Endometrial microvascular endothelial cells (primary cell): ENCODE results near the gene SRD5A1. TPM values are rescaled to one million over a fixed set of nuclear protein-coding genes. Genes with fewer than 3 reads are reported as not detected.

Source experiments
- in situ Hi-C: cut with HindIII; loops from 2 replicates; pipeline ENCODE4 v1.10.0; 2017; ENCODE audit warnings: low sequenced_read_pairs, low pct_unique_long_range_greater_than_20kb; ENCODE audit errors: inconsistent ontology term
- total RNA-seq: library from RNA; depleted of rRNA; stranded (reverse); fragments of >200 nt; gene quantifications from one replicate; pipeline ENCODE4 v1.2.3, GENCODE V29; 2015; ENCODE audit errors: inconsistent ontology term

Gene SRD5A1
- total RNA-seq, 1 donor from 2014 or later: 3.8 TPM

DNA sequence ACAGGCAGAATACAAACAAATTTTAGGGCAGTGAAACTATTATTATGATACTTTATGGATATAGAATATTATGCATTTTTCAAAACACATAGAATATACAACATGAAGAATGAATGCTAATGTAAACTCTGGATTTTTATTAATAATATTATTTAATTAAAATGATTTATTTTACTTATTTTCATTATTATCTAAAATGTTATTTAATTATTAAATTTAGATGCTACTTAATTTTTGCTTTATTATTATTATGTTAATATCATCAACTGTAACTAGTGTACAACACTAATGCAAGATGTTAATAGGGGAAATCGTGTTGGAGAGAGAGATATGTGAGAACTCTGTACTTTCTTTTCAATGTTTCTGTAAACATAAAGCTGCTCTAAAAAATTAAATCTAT, 40.7 kb downstream of the SRD5A1 start:
- in situ Hi-C loops: no loop called here

DNA sequence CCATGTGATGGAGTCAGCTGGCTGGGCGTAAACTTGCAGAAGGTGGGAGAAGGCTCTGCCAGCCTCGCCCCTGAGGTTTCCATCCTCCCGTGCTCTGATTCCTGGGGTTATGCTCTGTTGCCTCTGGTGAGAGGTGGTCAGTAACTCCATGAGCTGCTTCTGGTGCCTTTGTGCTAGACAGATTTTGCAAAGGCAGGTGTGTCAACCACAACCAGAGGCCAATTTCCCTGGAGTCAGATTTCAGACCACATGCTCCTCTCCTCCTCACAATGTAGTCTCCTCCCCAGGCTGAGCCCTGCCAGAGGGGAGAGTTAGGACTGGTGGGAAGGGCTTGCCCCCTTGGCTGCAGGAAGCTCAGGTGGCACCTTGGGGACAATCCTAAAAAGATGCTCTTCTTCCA, 41.2 kb downstream of the SRD5A1 start:
- in situ Hi-C loops: no loop called here

DNA sequence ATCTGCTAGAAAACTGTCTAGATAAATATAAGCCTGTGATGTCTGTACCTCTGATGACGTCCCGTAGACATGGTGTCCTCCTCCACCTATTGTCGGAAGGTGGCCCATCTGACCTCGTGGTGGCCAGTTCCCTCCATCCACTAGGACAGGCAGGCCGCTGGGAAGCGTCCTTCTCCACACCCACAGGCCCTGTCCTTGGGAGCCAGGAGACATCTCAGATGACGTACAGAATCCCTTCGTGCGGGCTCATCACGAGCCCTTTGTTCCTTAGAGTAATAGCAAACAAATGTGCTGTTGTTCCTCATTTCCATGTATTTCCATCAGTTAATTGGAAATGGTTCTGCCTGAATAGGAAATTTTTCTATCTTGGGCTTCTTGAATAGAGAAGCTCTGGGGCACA, 41.6 kb downstream of the SRD5A1 start:
- in situ Hi-C loops: no loop called here

DNA sequence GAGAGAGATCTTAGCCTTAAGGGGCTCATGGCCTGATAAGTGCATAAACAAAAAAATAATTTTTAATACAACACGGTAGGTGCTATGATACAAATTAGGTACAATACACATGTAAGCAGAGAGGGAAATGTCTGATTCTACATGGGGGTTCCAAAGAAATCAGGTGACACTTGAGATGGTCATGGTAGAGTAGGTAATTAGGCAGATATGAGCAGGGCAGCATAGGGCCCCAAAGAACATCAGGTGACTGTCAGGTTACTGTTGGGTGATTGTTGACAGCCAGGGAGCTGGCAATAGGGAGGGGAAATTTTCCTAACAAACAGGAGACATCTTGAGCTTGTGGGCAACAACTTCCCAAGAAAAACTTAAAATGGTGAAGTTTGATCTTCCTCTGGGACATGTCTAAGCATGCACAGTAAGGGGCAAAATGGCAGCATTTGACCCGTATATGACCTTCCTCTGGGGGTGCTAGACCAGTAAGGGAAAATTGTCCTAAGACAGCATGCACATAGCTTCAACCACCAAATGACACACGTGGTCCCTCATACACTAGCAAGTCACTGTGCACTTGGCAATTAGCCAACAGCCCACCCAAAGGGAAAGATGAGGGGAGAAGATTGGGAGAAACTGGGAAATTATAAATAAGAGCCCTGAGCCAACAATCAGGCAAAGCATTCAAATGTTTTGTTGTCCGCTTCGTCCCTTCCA, 42.7 kb downstream of the SRD5A1 start:
- in situ Hi-C loops: no loop called here

DNA sequence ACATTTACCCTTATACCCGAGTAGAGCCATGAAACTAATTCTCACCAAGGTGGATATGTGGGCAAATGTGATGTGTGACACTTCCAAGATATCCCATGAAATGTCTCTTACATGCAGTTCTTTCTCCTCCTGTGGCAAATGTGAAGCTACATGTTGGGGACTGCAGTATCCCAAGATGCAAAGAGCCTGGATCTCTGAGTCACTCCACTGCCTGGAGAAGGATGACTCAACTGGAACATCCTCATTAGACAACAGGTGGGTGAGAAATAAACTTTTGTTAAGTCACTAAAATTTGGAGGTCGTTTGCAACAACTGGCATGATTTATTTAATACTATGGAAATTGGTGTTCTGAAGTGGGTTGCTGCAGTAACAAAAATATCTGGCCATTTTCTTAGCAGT, 43.5 kb downstream of the SRD5A1 start:
- in situ Hi-C loops: no loop called here

DNA sequence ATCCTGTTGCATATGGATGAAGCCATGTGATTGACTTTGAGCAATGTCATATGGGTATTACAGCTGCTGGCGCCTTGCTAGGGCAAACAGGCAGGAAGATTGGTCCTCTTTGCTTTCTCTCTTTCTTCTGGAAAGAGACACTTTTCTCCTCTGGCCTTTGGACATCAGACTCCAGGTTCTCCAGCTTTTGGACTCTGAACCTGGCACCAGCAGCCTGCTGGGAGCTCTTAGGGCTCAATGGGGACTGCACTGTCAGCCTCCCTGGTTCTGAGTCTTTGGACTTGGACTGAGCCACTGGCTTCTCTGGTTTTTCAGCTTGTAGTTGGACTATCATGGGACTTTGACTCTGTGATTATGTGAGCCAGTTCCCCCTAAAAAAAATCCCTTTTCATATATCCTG, 45.1 kb downstream of the SRD5A1 start:
- in situ Hi-C loops: no loop called here

DNA sequence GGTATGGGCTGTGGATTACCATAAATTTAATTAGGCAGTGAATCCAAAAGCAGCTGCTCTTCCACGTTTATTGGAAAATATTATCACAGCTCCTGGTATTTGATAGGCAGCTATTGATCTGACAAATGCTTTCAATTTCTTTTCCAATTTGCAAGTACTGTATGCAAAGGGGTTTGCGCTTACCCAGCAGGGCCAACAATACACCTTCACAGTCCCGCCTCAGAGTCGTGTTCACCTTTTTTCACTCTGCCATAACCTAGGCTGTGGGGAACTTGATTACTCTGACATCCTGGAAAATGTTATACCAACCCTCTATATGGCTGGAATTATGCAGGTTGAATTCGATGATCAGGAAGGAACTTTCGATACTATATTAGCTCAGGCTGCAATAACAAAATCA, 47.7 kb downstream of the SRD5A1 start:
- in situ Hi-C loops: no loop called here

DNA sequence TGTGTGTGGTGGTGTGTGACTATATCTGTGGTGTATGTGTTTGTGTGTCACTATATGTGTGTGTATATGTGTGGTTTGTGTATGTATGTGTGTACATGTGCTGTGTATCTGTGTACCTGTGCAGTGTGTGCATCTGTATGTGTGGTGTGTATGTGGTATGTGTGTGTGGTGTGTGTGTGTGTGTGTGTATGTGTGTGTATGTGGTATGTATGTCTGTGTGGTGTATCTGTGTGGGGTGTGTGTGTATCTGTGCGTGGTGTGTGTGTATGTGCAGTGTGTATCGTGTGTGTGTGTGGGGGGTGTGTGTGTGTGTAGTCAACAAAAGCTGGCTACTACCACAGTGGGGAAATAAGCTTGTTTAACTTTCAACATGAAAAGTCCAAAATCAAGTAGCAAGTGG, 48.4 kb downstream of the SRD5A1 start:
- in situ Hi-C loops: no loop called here

DNA sequence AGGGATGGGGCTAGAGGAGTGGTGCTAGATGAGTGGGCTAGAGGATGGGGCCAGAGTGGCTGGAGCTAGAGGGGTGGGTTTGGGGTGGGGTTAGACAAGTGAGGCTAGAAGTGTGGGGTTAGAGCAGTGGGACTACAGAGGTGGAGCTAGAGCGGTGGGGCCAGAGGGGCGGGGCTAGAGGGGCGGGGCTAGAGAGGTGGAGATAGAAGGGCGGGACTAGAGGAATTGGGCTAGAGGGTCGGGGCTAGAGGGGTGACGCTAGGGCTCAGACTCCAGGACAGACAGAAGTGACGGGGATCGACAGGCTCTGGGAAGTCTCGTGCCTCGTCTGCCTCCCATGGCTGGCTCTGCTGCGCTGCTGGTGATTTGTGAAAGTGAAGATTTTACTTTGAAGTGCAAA, 49.0 kb downstream of the SRD5A1 start:
- in situ Hi-C loops: no loop called here

DNA sequence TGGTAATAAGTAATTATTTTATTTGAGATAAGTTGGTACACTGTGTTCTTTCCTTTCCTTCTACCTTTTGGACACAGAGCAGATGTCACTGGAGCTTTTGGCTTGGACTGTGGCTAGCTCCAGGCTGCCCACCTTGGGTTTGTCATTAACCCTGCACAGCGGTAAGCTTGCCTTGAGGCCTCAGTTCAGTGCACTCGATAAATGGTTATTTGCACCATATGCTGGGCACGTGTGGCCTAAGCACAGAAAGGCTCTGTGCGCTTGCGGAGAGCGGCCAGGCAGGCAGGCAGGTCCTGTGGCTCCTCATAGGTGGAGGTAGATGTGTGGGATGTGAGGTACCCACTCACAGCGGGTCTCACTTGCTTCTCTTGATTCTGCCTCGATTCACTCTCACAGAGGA, 50.0 kb downstream of the SRD5A1 start:
- in situ Hi-C loops: no loop called here

DNA sequence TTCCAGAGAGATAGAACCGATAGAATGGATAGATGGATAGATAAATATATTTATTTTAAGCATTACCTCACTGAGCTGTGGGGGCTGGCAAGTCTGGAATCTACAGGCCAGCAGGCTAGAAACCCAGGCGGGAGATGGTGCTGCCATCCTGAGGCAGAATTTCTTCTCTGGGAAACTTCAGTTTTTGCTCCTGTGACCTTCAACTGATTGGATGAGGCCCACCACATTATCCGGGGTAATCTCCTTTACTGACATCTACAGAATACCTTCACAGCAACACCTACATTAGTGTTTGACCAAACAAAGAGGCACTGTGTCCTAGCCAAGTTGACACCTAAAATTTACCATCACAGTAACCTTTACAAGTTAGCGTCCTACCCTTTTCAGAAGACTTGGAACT, 50.8 kb downstream of the SRD5A1 start:
- in situ Hi-C loops: no loop called here

DNA sequence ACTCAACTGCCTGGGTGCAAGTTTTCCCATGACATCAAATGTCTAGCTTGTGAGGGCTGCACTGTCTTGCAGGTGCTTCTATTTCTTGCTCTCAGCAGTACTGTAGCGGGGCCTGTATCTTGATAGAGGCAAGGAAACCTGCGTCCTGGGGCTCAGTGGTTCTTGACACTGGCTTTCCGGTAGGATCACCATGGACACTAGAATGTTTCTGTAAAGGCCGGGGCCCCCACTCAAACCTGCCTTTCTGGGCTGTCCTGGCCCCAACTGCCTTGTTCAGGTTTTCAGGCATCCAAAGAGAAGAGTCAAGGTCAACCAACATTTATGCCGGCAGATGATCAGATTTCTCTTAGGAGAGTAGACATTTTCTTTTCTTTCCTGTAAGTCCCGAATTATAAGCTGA, 53.3 kb downstream of the SRD5A1 start:
- in situ Hi-C loops: no loop called here

DNA sequence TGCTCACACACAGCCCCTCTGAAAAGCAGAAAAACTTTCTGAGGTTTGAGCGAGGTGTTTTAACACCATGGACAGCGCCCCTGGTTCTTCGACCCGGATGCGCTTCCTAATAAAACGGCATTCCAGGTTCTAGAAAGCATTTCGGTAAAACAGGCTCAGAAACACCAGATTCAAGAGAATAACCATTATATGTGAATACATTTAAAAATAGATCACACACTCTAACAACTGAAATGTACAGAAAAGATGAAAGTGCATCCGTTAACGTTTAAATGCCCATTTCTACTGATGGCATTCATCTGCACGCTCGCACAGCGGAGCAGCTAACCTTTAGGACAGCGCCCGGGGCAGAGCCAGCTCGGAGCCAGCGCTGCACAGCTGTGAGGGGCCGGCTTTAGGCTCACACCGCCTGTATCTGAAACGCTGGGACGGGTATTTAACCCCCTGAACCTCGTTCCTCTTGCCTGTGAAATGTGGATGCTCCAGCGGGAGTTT, 53.7 kb downstream of the SRD5A1 start:
- in situ Hi-C loops: no loop called here

DNA sequence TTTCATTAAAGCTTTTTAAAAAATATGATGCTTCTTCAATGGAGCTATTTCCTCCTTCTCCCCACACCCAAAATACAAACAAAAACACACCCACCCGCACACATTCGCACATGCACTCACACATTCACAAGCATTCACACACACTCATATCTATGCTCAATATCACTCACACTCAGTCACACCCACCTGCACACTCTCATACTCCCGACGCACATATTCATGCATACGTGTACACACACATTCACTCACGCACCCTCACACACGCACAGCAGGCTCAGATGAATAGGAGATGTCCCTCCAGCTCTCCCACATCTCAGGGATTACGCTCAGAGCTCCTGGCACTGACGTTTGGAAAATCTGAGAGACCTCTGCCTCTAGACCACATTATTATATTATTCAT, 54.3 kb downstream of the SRD5A1 start:
- in situ Hi-C loops: no loop called here

DNA sequence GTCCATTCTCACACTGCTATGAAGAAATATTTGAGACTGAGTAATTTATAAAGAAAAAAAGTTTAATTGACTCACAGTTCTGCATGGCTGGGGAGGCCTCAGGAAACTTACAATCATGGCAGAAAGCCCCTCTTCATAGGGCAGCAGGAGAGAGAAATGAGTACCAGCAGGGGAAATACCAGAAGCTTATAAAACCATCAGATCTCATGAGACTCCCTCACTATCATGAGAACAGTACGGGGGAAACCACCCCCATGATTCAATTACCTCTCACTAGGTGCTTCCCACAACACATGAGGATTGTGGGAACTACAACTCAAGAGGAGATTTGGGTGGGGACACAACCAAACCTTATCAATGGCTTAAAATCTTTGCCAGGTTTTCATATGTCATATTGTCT, 59.7 kb downstream of the SRD5A1 start:
- in situ Hi-C loops: no loop called here

DNA sequence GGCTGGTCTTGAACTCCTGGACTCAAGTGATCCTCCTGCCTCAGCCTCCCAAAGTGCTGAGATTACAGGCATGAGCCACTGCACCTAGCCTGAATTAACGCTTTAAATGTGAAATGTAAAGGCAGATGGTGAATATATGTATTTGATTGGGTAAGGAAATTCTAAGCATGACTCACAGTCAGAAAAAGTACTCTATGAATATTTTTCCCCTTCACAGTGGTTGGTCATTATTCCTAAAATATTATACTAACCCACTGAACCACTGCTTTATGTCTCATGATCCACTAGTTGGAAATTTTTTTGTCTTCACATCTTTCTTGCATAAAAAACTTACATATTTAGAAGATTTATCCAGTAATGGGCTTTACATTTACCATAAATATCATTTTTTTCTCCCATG, 65.5 kb downstream of the SRD5A1 start:
- in situ Hi-C loops: no loop called here

DNA sequence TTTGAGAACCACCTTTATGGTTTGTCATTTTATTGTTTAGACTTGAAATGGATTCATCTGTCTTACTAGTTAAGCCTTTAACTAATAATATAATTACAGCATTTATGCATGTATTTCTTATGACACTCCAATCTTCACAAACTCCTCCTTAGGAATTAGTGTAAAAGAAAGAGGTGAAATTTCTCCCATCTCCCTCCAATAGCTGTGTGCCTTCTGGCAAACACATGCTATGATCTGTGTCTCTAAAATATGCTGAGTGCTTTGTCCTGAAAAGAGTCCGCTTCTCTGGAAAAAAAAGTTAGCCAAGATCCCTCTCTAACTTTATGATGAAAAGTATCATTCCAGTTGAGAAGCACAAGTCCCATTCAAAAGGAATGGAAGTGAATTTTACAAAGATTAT, 66.1 kb downstream of the SRD5A1 start:
- in situ Hi-C loops: no loop called here

DNA sequence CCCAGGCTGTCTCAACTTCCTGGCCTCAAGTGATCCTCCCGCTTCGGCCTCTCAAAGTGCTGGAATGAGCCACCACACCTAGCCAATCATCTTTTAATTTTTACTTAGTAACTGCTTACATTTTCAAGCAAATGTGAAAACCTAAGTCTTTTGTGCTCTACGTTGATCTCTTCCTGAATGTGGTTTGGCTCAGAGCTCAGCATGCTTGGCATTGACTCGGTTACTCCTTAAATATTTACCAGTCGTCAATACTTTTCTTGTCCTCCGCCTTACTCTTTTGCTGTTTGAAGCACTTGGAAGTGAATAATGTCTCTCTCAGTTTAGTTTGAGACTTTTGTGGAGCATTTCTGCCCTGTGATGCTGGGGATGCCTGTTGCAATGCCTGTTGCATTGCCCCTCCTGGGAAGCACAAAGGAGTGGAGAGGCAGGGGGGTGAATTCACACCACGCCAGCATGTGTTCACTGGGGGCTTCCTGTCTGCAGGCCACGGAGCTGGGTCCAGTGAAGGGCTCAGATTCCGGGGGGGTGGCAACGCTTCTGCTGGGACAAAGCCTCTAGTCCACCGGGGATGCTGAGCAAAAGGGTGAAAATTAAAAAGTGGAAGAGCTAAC, 66.9 kb downstream of the SRD5A1 start:
- in situ Hi-C loops: no loop called here

DNA sequence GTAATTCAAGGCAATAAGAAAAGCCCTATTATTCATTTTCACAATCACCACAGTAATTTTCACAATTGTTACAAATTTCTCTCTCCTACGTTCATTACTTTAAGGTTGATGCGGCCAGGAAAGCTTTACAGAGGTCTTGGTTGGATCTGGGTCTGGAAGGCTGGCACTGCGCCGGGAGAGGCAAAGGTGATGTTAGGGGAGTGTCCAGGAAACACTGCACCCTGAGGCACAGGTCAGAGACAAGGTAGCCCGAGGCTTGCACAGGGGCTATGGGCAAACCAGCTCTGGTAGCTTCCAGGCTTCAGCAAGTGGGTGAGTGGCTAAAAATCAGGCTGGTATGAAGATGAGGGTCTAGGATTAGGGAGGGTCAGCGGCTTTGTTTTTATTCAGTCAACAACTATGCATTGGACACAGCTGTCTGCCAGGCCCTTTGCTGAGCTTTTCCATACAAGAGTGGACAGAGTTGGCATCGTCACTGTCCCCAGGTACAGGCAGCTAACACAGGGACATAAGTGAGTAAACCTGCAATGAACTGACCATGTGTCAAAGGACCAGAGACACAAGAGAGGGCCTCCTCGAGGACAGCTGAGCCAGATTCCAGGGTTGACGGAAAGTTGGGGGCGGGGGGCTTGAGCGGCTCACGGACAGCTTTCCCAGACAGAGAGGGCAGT, 67.6 kb downstream of the SRD5A1 start:
- in situ Hi-C loops: no loop called here

DNA sequence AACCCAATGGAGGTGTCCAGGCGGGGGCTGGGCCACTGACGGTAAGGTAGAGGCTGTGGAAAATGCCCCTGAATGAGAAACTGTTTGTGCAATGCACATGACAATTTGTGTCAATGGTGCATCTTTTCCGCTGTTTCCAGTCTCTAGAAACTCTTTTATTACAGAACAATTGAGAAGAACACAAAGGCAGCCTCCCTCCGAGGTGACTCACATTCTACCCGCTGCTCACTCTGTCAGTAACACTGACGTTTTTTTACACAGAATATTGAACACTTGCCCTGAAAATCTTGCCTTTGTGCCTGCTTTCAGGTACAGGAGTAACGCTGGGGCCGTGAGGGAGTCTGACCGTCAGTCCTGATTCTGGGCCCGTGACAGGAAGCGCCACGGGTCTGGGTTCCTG, 68.3 kb downstream of the SRD5A1 start:
- in situ Hi-C loops: no loop called here
